Measurements from ENCODE around the gene KRTAP9-9. TPM values are rescaled to one million over a fixed set of nuclear protein-coding genes. Genes with fewer than 3 reads are reported as not detected.
"Not testable (repeated sequence)": the region's sequence is repeated elsewhere in the genome, so short reads cannot be mapped to it uniquely, and the experiment has no call there.

KRTAP9-9 gene
- total RNA-seq, 1 donor from 2014 or later, result not detected

DNA sequence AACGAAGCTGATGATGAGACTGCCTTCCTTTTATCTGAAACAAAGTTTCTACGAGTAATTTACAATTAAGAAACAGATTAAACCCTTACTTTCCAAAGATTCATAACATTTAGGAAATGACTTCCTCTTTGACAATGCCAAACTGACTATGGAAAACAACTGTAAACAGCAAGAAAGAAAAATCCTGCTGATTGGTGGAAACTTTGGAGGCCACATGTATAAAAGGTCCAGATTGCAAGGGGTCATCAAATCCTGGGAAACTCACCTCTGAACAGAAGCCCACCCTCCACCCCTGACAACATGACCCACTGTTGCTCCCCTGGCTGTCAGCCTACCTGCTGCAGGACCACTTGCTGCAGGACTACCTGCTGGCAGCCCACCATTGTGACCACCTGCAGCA is 9.9 kb downstream of the KRTAP9-9 start, which contains the start of gene KRTAP9-6:
TSS of gene KRTAP9-6 (plus strand) at position 301 of the 400 bp plus-strand sequence. CDS start at position 301, 0 bp downstream.
- TF ChIP-seq, protein P1, sequence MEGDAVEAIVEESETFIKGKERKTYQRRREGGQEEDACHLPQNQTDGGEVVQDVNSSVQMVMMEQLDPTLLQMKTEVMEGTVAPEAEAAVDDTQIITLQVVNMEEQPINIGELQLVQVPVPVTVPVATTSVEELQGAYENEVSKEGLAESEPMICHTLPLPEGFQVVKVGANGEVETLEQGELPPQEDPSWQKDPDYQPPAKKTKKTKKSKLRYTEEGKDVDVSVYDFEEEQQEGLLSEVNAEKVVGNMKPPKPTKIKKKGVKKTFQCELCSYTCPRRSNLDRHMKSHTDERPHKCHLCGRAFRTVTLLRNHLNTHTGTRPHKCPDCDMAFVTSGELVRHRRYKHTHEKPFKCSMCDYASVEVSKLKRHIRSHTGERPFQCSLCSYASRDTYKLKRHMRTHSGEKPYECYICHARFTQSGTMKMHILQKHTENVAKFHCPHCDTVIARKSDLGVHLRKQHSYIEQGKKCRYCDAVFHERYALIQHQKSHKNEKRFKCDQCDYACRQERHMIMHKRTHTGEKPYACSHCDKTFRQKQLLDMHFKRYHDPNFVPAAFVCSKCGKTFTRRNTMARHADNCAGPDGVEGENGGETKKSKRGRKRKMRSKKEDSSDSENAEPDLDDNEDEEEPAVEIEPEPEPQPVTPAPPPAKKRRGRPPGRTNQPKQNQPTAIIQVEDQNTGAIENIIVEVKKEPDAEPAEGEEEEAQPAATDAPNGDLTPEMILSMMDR (IDR thresholded peaks at IDR 0.05; ENCODE audit: unreplicated experiment), result no peak
- no peak for DNase-seq (ENCODE audit: low spot score in 2 of 2, unreplicated experiment in 2 of 2)
- Mint-ChIP-seq H3K27ac (no peak within 1 kb of the TSS), H3K27me3 (ENCODE audit: low read depth) (peaks cover 19% of the 10 kb centered on the region), H3K36me3 (no peaks in the 10 kb centered on the region), H3K4me1 (no peaks in the 10 kb centered on the region), H3K4me3 (no peak within 1 kb of the TSS), H3K9me3 (no peaks in the 10 kb centered on the region)

DNA sequence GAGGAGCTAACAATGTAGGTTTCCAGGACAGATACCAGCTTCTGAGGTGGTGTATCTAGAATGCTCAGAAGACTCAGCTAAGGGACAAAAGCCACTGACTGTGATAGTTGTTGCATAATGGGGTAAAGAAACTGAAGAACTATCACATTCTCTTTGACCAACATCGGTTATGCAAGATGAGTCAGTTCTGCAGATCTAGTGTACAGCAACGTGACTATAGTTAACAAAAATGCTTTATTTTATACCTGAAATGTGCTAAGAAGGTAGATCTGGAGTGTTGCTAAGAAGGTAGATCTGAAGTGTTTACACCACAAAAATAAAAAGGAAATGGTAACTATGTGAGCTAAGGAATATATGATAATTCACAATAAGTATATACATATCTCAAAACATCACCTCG is 12.5 kb downstream of the KRTAP9-9 start:
- no peaks in the 10 kb centered on the region for H3K36me3 Mint-ChIP-seq
- DNase-seq (ENCODE audit: low spot score in 2 of 2, unreplicated experiment in 2 of 2), result no peak
- H3K27me3 Mint-ChIP-seq (ENCODE audit: low read depth), result peaks cover 7% of the 10 kb centered on the region
- no peak overlapping the region for H3K4me3 Mint-ChIP-seq
- H3K4me1 Mint-ChIP-seq, result no peaks in the 10 kb centered on the region
- H3K27ac Mint-ChIP-seq, result no peak overlapping the region
- TF ChIP-seq, protein P1 (IDR thresholded peaks at IDR 0.05; ENCODE audit: unreplicated experiment), result no peak
- no peaks in the 10 kb centered on the region for H3K9me3 Mint-ChIP-seq

DNA sequence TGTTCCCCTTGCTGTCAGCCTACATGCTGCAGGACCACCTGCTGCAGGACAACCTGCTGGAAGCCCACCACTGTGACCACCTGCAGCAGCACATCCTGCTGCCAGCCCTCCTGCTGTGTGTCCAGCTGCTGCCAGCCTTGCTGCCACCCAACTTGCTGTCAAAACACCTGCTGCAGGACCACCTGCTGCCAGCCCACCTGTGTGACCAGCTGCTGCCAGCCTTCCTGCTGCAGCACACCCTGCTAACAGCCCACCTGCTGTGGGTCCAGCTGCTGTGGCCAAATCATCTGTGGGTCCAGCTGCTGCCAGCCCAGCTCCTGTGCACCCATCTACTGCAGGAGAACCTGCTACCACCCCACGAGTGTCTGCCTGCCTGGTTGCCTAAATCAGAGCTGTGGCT is 16.1 kb downstream of the KRTAP9-9 start:
- DNase-seq (ENCODE audit: low spot score in 2 of 2, unreplicated experiment in 2 of 2); H3K4me1 Mint-ChIP-seq; H3K27ac Mint-ChIP-seq; H3K4me3 Mint-ChIP-seq; H3K36me3 Mint-ChIP-seq; H3K9me3 Mint-ChIP-seq; H3K27me3 Mint-ChIP-seq (ENCODE audit: low read depth): not testable (repeated sequence)

DNA sequence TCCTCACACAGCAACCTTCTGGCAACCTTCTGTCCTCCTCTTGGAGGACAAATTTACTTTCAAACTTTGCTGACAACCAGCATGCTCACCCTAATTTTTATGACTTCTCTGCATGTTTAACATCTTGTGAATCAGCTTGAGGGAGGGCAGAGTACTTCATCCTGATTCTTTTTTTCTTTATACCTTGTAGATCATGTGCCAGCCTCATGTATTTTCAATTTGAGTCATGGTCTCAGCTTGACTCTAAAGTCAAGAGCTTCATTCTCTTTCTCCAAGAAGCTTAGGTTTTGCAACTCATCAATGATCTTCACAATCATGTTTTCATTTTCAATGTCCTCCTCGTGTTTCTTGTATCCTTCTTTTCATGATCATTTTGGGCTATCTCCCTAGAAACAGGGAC is 16.7 kb downstream of the KRTAP9-9 start:
- DNase-seq (ENCODE audit: low spot score in 2 of 2, unreplicated experiment in 2 of 2), result no peak
- peaks cover 11% of the 10 kb centered on the region for H3K27me3 Mint-ChIP-seq (ENCODE audit: low read depth)
- no peaks in the 10 kb centered on the region for H3K9me3 Mint-ChIP-seq
- TF ChIP-seq, protein P1 (IDR thresholded peaks at IDR 0.05; ENCODE audit: unreplicated experiment), result no peak
- H3K4me3 Mint-ChIP-seq, result no peak overlapping the region
- peaks cover 6% of the 10 kb centered on the region for H3K4me1 Mint-ChIP-seq
- no peaks in the 10 kb centered on the region for H3K36me3 Mint-ChIP-seq
- no peak overlapping the region for H3K27ac Mint-ChIP-seq

DNA sequence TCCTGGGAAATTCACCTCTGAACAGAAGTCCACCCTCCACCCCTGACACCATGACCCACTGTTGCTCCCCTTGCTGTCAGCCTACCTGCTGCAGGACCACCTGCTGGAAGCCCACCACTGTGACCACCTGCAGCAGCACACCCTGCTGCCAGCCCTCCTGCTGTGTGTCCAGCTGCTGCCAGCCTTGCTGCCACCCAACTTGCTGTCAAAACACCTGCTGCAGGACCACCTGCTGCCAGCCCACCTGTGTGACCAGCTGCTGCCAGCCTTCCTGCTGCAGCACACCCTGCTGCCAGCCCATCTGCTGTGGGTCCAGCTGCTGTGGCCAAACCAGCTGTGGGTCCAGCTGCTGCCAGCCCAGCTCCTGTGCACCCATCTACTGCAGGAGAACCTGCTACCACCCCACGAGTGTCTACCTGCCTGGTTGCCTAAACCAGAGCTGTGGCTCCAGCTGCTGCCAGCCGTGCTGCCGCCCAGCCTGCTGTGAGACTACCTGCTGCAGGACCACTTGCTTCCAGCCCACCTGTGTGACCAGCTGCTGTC is 20.5 kb downstream of the KRTAP9-9 start, which contains the start of gene KRTAP9-7:
TSS of gene KRTAP9-7 (plus strand) at position 51 of the 543 bp plus-strand sequence. CDS start at position 51, 0 bp downstream.
- H3K27me3 Mint-ChIP-seq (ENCODE audit: low read depth), result peaks cover 13% of the 10 kb centered on the region
- not testable (repeated sequence) for H3K4me1 Mint-ChIP-seq; H3K36me3 Mint-ChIP-seq; H3K27ac Mint-ChIP-seq; H3K9me3 Mint-ChIP-seq; H3K4me3 Mint-ChIP-seq; DNase-seq (ENCODE audit: low spot score in 2 of 2, unreplicated experiment in 2 of 2)

DNA sequence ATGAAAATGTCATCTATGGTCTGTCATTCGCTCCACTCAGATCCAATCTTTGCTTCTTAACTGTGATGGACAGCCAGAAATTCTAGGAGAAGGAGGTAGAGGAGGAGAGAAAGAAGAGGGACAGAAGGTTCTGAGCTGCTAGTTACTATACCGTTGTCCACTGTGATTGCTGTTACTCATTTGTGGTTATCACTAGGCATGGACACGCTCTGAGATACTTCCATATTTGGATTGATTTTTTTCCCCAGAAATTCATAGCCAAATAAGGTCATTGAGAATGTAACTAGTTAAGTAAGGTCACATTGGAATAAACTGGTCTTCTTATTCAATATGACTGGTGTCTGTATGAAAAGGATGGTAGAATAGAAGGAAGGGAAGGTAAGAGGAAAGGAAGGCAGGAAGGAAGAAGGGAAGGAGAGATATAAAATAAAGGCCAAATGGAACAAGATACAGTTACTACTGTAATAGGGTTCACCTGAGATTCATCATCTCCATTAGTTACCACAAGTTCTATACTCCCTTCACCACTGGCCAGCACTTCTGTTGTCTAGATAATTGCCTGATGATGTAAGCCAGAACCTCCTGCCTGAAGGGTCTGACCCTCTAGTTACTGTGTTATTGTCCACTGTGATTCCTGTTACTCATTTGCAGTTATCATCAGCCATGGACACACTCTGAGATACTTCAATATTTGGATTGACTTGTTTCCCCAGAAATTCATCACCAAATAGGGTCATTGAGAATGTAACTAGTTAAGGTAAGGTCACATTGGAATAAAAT is 23.2 kb downstream of the KRTAP9-9 start:
- Mint-ChIP-seq H3K4me1 (peaks cover 6% of the 10 kb centered on the region), H3K36me3 (no peaks in the 10 kb centered on the region), H3K27ac (no peak overlapping the region), H3K4me3 (no peak overlapping the region), H3K9me3 (peaks cover 8% of the 10 kb centered on the region), H3K27me3 (ENCODE audit: low read depth) (peaks cover 13% of the 10 kb centered on the region)
- TF ChIP-seq, protein P1 (IDR thresholded peaks at IDR 0.05; ENCODE audit: unreplicated experiment), result no peak
- no peak for DNase-seq (ENCODE audit: low spot score in 2 of 2, unreplicated experiment in 2 of 2)
